ENCODE measurements around the gene LRWD1. TPM values are rescaled to one million over a fixed set of nuclear protein-coding genes. Genes with fewer than 3 reads are reported as not detected.
A peak's percentile ranks its signal among the peaks of the same experiment; 100 is the strongest.

The LRWD1 gene
- total RNA-seq, 1 experiment from 2014 or later: 55.8 TPM

DNA sequence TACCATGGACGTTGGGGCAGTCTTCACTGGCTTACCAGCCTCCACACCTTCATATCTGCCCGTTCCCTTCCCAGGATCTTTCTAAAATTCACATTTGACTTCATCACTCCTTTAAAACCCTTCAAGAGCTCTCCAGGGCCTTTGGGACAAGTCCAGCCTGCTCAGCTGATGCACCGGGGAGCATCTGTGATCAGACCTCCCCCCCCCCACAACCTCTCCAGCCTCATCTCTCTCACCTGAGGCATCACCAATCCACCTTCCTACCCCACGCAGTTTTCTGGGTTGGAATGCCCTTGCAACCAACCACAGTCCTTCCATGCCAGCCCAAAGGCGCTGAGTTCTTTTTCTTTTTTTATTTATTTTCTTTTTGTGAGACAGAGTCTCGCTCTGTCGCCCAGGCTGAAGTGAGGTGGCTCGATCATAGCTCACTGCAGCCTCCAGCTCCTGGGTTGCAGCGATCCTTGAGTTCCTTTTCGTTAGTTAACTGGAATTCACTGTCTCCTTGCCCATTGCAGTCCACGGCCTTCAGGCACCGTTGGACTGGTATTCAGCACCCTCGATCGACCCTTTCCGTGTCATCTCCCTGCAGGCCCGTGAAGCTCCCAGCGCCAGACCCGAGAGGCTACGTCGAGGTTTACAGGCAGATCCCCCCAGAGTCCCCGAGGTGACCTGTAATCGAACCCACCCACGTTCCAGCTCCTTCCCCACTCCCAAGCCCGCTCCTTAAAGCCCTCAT, 775 bp upstream of the LRWD1 start:
- H3K9me3 ChIP-seq (ENCODE audit: control insufficient read depth, insufficient read depth, low read depth, low read length): no peaks in the 10 kb centered on the region
- H3K27me3 ChIP-seq (ENCODE audit: control insufficient read depth, insufficient read depth, low read length): no peaks in the 10 kb centered on the region
- peaks cover 7% of the 10 kb centered on the region for H3K4me1 ChIP-seq (ENCODE audit: control insufficient read depth, insufficient read depth, low read length)
- no TSS peak for BruUV-seq (replicated peaks)
- in situ Hi-C loops (cut with HindIII; ENCODE audit: low pct_unique_long_range_greater_than_20kb, low sequenced_read_pairs): no loop called here
- ChIA-PET POLR2A (no interaction called here), CTCF (interaction anchor here (0.7 kb wide), 1 partner anchor 68 kb away, joined by 7 read pairs; the partner anchor contains the start of gene PRKRIP1)
- peaks cover 4% of the 10 kb centered on the region for H3K36me3 ChIP-seq (ENCODE audit: control insufficient read depth, insufficient read depth, low read length)
- H3K27ac ChIP-seq (ENCODE audit: low read length): peak overlapping the region; percentile 97
- ATAC-seq: no peak
- peak overlapping the region; percentile 91 to 100 for H3K4me3 ChIP-seq (ENCODE audit: low read depth in 2 of 2, low read length in 2 of 2)
- TF ChIP-seq, protein P1, sequence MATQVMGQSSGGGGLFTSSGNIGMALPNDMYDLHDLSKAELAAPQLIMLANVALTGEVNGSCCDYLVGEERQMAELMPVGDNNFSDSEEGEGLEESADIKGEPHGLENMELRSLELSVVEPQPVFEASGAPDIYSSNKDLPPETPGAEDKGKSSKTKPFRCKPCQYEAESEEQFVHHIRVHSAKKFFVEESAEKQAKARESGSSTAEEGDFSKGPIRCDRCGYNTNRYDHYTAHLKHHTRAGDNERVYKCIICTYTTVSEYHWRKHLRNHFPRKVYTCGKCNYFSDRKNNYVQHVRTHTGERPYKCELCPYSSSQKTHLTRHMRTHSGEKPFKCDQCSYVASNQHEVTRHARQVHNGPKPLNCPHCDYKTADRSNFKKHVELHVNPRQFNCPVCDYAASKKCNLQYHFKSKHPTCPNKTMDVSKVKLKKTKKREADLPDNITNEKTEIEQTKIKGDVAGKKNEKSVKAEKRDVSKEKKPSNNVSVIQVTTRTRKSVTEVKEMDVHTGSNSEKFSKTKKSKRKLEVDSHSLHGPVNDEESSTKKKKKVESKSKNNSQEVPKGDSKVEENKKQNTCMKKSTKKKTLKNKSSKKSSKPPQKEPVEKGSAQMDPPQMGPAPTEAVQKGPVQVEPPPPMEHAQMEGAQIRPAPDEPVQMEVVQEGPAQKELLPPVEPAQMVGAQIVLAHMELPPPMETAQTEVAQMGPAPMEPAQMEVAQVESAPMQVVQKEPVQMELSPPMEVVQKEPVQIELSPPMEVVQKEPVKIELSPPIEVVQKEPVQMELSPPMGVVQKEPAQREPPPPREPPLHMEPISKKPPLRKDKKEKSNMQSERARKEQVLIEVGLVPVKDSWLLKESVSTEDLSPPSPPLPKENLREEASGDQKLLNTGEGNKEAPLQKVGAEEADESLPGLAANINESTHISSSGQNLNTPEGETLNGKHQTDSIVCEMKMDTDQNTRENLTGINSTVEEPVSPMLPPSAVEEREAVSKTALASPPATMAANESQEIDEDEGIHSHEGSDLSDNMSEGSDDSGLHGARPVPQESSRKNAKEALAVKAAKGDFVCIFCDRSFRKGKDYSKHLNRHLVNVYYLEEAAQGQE (IDR thresholded peaks at IDR 0.05; ENCODE audit: insufficient read depth in 1 of 2, low read depth in 2 of 2, low read length in 1 of 2): no peak
- no peak for TF ChIP-seq TCF7L2 (IDR thresholded peaks at IDR 0.05; ENCODE audit: low read depth, low read length)
- no peak for TF ChIP-seq POLR2AphosphoS5 (IDR thresholded peaks at IDR 0.05; ENCODE audit: low read depth, low read length)
- no peak for TF ChIP-seq SIN3A (IDR thresholded peaks at IDR 0.05; ENCODE audit: borderline replicate concordance, insufficient read depth, low read depth, low read length)
- TF ChIP-seq, protein P2, sequence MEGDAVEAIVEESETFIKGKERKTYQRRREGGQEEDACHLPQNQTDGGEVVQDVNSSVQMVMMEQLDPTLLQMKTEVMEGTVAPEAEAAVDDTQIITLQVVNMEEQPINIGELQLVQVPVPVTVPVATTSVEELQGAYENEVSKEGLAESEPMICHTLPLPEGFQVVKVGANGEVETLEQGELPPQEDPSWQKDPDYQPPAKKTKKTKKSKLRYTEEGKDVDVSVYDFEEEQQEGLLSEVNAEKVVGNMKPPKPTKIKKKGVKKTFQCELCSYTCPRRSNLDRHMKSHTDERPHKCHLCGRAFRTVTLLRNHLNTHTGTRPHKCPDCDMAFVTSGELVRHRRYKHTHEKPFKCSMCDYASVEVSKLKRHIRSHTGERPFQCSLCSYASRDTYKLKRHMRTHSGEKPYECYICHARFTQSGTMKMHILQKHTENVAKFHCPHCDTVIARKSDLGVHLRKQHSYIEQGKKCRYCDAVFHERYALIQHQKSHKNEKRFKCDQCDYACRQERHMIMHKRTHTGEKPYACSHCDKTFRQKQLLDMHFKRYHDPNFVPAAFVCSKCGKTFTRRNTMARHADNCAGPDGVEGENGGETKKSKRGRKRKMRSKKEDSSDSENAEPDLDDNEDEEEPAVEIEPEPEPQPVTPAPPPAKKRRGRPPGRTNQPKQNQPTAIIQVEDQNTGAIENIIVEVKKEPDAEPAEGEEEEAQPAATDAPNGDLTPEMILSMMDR (IDR thresholded peaks at IDR 0.05): no peak
- no peak for DNase-seq (ENCODE audit: low read depth, low spot score)
- intact Hi-C loops (cut with micrococcal nuclease; ENCODE audit: unreplicated experiment): no loop called here

DNA sequence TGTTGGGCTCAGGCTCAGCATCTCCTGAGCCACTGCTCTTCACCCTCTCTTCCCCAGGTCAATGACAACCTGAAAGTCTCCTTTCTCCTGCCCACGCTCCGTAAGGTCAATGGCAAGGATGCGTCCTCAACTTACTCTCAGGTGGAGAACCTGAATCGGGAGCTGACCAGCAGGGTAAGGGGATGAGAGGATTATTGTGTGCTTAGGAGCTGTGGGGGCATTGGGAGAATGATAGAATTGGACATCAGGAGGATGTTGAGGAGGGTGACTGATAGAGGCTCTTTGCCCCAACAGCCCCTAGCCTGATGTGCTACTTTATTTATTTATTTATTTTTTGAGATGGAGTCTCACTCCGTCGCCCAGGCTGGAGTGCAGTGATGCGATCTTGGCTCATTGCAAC, 1.3 kb downstream of the LRWD1 start:
- Histone ChIP-seq H3K4me3 (ENCODE audit: low read depth in 2 of 2, low read length in 2 of 2) (peak overlapping the region; percentile 91 to 100), H3K27ac (ENCODE audit: low read length) (no peak overlapping the region), H3K36me3 (ENCODE audit: control insufficient read depth, insufficient read depth, low read length) (peaks cover 4% of the 10 kb centered on the region), H3K9me3 (ENCODE audit: control insufficient read depth, insufficient read depth, low read depth, low read length) (no peaks in the 10 kb centered on the region), H3K27me3 (ENCODE audit: control insufficient read depth, insufficient read depth, low read length) (no peaks in the 10 kb centered on the region), H3K4me1 (ENCODE audit: control insufficient read depth, insufficient read depth, low read length) (peaks cover 7% of the 10 kb centered on the region)
- POLR2A ChIA-PET: no interaction called here
- intact Hi-C loops (cut with micrococcal nuclease; ENCODE audit: unreplicated experiment): no loop called here
- DNase-seq (ENCODE audit: low read depth, low spot score) (no peak), ATAC-seq (no peak)
- CTCF ChIA-PET: interaction anchor here (1.0 kb wide), 1 partner anchor 10 kb away, joined by 3 read pairs; no protein-coding TSS in a partner anchor
- no TSS peak for BruUV-seq (replicated peaks)
- no peak for TF ChIP-seq TCF7L2 (IDR thresholded peaks at IDR 0.05; ENCODE audit: low read depth, low read length)
- no peak for TF ChIP-seq SIN3A (IDR thresholded peaks at IDR 0.05; ENCODE audit: borderline replicate concordance, insufficient read depth, low read depth, low read length)
- TF ChIP-seq, protein P1 (IDR thresholded peaks at IDR 0.05; ENCODE audit: insufficient read depth in 1 of 2, low read depth in 2 of 2, low read length in 1 of 2): no peak
- no peak for TF ChIP-seq POLR2AphosphoS5 (IDR thresholded peaks at IDR 0.05; ENCODE audit: low read depth, low read length)
- TF ChIP-seq, protein P2 (IDR thresholded peaks at IDR 0.05): no peak
- in situ Hi-C loops (cut with HindIII; ENCODE audit: low pct_unique_long_range_greater_than_20kb, low sequenced_read_pairs): no loop called here
